Transverse colon (tissue), 4 donors: ENCODE results near the gene ERG.

ENCODE experiments used
- CTCF ChIP-seq, 5 experiments: fragments of 200-600 bp in 3 of 5; fragments of 450-650 bp in 2 of 5; sonication (generic) in 3 of 5; IDR thresholded peaks; 1 replicate in 2 of 5; 2 replicates in 3 of 5; pipeline ENCODE4 v1.5.1; 2016 to 2017; ENCODE audit warnings: antibody characterized with exemption in 5 of 5, inconsistent platforms in 3 of 5, mild to moderate bottlenecking in 2 of 5, moderate library complexity in 1 of 5
- EP300 ChIP-seq: sonication (generic); formaldehyde crosslinking; IDR thresholded peaks from one replicate; pipeline ENCODE4 v1.6.1; 2017; ENCODE audit warnings: antibody characterized with exemption, low read depth
- POLR2A ChIP-seq: fragments of 450-650 bp; IDR thresholded peaks from one replicate; pipeline ENCODE4 v1.6.1; 2016; ENCODE audit warnings: antibody characterized with exemption, mild to moderate bottlenecking, moderate library complexity
- POLR2AphosphoS5 ChIP-seq, 3 donors: sonication (generic); formaldehyde crosslinking; IDR thresholded peaks; one replicate each; pipeline ENCODE4 v1.6.1; 2016; ENCODE audit warnings: antibody characterized with exemption in 3 of 3

- TF ChIP-seq CTCF (IDR thresholded peaks at IDR 0.05) (no peak), POLR2AphosphoS5 (IDR thresholded peaks at IDR 0.05) (no peak), POLR2A (no peak), EP300 (no peak)
Observed at GRCh38 chr21:38334866-38335265, 163.4 kb downstream of the ERG start.
